ENCODE measurements around the gene ATE1. TPM values are rescaled to one million over a fixed set of nuclear protein-coding genes. Genes with fewer than 3 reads are reported as not detected.

The ATE1 gene
- total RNA-seq, 1 experiment from 2014 or later = 23.8 TPM

DNA sequence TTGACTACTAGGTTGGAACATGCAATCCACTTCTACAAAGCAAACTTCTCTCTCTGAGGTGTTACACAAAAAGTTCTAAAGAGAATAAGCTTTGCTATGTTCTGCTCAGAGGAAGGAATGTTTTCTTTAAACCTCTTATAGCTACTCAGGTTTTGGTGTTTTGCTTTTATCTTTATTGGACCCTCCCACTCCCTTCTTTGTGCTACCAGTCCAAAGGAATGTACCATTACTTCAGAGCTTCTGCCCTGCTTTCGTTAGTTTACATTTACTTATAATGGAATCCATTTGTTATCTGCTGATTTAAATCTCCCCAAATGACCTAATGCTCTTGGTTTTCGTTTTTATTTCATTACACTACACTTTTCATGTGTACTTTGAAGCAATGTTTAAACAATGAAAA, 154.9 kb downstream of the ATE1 start:
- peaks cover 15% of the 10 kb centered on the region for H3K9me3 Mint-ChIP-seq
- no peak for DNase-seq (ENCODE audit: low spot score)
- ATAC-seq = no peak
- peak overlapping the region; percentile 20; the same call in 1 of the 2 replicates for H3K27ac Mint-ChIP-seq
- ChIA-PET POLR2A (no interaction called here), CTCF (no interaction called here)
- H3K27me3 Mint-ChIP-seq (ENCODE audit: low read depth) = no peaks in the 10 kb centered on the region
- H3K4me1 Mint-ChIP-seq = peaks cover 24% of the 10 kb centered on the region
- peaks cover 15% of the 10 kb centered on the region for H3K36me3 Mint-ChIP-seq
- H3K4me3 Mint-ChIP-seq = no peak overlapping the region
- TF ChIP-seq ZNF416 (CRISPR knock-in tag; IDR thresholded peaks at IDR 0.05) = no peak
- no peak for TF ChIP-seq RORB (CRISPR knock-in tag; IDR thresholded peaks at IDR 0.05)
- TF ChIP-seq, protein P1, sequence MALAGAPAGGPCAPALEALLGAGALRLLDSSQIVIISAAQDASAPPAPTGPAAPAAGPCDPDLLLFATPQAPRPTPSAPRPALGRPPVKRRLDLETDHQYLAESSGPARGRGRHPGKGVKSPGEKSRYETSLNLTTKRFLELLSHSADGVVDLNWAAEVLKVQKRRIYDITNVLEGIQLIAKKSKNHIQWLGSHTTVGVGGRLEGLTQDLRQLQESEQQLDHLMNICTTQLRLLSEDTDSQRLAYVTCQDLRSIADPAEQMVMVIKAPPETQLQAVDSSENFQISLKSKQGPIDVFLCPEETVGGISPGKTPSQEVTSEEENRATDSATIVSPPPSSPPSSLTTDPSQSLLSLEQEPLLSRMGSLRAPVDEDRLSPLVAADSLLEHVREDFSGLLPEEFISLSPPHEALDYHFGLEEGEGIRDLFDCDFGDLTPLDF (CRISPR knock-in tag; IDR thresholded peaks at IDR 0.05) = no peak
- TF ChIP-seq JAZF1 (CRISPR knock-in tag; IDR thresholded peaks at IDR 0.05) = no peak
- TF ChIP-seq, protein P2, sequence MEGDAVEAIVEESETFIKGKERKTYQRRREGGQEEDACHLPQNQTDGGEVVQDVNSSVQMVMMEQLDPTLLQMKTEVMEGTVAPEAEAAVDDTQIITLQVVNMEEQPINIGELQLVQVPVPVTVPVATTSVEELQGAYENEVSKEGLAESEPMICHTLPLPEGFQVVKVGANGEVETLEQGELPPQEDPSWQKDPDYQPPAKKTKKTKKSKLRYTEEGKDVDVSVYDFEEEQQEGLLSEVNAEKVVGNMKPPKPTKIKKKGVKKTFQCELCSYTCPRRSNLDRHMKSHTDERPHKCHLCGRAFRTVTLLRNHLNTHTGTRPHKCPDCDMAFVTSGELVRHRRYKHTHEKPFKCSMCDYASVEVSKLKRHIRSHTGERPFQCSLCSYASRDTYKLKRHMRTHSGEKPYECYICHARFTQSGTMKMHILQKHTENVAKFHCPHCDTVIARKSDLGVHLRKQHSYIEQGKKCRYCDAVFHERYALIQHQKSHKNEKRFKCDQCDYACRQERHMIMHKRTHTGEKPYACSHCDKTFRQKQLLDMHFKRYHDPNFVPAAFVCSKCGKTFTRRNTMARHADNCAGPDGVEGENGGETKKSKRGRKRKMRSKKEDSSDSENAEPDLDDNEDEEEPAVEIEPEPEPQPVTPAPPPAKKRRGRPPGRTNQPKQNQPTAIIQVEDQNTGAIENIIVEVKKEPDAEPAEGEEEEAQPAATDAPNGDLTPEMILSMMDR (IDR thresholded peaks at IDR 0.05) = no peak

DNA sequence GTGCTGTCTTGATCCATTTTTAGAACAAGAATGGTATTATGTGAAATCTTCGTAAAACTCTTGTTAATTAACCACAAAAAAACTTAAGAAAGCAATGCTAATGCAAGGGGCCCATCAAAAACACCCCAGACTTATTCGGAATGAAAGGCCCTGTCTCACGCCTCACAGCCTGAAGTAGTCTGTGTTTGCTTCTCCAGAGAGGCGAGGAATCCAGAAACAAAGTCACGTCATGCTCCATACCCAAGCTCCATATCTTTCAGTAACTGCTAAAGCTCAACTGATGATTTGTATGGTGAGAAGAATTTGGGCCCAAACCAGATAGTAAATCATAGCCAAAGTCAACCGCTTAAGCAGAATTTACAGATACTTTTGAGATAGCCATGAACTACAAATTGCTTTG, 155.4 kb downstream of the ATE1 start:
- ChIA-PET POLR2A (no interaction called here), CTCF (no interaction called here)
- ATAC-seq (no peak), DNase-seq (ENCODE audit: low spot score) (no peak)
- H3K9me3 Mint-ChIP-seq = peaks cover 20% of the 10 kb centered on the region
- no peak for TF ChIP-seq SMAD3 (CRISPR knock-in tag; IDR thresholded peaks at IDR 0.05; ENCODE audit: borderline replicate concordance)
- TF ChIP-seq ZNF671 (CRISPR knock-in tag; IDR thresholded peaks at IDR 0.05) = no peak
- TF ChIP-seq, protein P3, sequence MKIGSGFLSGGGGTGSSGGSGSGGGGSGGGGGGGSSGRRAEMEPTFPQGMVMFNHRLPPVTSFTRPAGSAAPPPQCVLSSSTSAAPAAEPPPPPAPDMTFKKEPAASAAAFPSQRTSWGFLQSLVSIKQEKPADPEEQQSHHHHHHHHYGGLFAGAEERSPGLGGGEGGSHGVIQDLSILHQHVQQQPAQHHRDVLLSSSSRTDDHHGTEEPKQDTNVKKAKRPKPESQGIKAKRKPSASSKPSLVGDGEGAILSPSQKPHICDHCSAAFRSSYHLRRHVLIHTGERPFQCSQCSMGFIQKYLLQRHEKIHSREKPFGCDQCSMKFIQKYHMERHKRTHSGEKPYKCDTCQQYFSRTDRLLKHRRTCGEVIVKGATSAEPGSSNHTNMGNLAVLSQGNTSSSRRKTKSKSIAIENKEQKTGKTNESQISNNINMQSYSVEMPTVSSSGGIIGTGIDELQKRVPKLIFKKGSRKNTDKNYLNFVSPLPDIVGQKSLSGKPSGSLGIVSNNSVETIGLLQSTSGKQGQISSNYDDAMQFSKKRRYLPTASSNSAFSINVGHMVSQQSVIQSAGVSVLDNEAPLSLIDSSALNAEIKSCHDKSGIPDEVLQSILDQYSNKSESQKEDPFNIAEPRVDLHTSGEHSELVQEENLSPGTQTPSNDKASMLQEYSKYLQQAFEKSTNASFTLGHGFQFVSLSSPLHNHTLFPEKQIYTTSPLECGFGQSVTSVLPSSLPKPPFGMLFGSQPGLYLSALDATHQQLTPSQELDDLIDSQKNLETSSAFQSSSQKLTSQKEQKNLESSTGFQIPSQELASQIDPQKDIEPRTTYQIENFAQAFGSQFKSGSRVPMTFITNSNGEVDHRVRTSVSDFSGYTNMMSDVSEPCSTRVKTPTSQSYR (CRISPR knock-in tag; IDR thresholded peaks at IDR 0.05) = no peak
- TF ChIP-seq, protein P4, sequence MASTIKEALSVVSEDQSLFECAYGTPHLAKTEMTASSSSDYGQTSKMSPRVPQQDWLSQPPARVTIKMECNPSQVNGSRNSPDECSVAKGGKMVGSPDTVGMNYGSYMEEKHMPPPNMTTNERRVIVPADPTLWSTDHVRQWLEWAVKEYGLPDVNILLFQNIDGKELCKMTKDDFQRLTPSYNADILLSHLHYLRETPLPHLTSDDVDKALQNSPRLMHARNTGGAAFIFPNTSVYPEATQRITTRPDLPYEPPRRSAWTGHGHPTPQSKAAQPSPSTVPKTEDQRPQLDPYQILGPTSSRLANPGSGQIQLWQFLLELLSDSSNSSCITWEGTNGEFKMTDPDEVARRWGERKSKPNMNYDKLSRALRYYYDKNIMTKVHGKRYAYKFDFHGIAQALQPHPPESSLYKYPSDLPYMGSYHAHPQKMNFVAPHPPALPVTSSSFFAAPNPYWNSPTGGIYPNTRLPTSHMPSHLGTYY (CRISPR knock-in tag; IDR thresholded peaks at IDR 0.05) = no peak
- TF ChIP-seq, protein P5, sequence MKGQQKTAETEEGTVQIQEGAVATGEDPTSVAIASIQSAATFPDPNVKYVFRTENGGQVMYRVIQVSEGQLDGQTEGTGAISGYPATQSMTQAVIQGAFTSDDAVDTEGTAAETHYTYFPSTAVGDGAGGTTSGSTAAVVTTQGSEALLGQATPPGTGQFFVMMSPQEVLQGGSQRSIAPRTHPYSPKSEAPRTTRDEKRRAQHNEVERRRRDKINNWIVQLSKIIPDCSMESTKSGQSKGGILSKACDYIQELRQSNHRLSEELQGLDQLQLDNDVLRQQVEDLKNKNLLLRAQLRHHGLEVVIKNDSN (CRISPR knock-in tag; IDR thresholded peaks at IDR 0.05) = no peak
- no peak for TF ChIP-seq JAZF1 (CRISPR knock-in tag; IDR thresholded peaks at IDR 0.05)
- TF ChIP-seq NFE2L1 (CRISPR knock-in tag; IDR thresholded peaks at IDR 0.05) = no peak
- TF ChIP-seq CREB1 (CRISPR knock-in tag; IDR thresholded peaks at IDR 0.05) = no peak
- no peak for TF ChIP-seq HMGA2 (CRISPR knock-in tag; IDR thresholded peaks at IDR 0.05)
- TF ChIP-seq, protein P6, sequence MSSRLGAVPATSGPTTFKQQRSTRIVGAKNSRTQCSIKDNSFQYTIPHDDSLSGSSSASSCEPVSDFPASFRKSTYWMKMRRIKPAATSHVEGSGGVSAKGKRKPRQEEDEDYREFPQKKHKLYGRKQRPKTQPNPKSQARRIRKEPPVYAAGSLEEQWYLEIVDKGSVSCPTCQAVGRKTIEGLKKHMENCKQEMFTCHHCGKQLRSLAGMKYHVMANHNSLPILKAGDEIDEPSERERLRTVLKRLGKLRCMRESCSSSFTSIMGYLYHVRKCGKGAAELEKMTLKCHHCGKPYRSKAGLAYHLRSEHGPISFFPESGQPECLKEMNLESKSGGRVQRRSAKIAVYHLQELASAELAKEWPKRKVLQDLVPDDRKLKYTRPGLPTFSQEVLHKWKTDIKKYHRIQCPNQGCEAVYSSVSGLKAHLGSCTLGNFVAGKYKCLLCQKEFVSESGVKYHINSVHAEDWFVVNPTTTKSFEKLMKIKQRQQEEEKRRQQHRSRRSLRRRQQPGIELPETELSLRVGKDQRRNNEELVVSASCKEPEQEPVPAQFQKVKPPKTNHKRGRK (CRISPR knock-in tag; IDR thresholded peaks at IDR 0.05; ENCODE audit: borderline replicate concordance) = no peak
- TF ChIP-seq NFYB (CRISPR knock-in tag; conservative IDR thresholded peaks at IDR 0.05; ENCODE audit: low read depth) = no peak
- TF ChIP-seq, protein P7, sequence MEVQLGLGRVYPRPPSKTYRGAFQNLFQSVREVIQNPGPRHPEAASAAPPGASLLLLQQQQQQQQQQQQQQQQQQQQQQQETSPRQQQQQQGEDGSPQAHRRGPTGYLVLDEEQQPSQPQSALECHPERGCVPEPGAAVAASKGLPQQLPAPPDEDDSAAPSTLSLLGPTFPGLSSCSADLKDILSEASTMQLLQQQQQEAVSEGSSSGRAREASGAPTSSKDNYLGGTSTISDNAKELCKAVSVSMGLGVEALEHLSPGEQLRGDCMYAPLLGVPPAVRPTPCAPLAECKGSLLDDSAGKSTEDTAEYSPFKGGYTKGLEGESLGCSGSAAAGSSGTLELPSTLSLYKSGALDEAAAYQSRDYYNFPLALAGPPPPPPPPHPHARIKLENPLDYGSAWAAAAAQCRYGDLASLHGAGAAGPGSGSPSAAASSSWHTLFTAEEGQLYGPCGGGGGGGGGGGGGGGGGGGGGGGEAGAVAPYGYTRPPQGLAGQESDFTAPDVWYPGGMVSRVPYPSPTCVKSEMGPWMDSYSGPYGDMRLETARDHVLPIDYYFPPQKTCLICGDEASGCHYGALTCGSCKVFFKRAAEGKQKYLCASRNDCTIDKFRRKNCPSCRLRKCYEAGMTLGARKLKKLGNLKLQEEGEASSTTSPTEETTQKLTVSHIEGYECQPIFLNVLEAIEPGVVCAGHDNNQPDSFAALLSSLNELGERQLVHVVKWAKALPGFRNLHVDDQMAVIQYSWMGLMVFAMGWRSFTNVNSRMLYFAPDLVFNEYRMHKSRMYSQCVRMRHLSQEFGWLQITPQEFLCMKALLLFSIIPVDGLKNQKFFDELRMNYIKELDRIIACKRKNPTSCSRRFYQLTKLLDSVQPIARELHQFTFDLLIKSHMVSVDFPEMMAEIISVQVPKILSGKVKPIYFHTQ (CRISPR knock-in tag; IDR thresholded peaks at IDR 0.05) = no peak
- no peak for TF ChIP-seq TP53 (CRISPR knock-in tag; IDR thresholded peaks at IDR 0.05)
- TF ChIP-seq, protein P8, sequence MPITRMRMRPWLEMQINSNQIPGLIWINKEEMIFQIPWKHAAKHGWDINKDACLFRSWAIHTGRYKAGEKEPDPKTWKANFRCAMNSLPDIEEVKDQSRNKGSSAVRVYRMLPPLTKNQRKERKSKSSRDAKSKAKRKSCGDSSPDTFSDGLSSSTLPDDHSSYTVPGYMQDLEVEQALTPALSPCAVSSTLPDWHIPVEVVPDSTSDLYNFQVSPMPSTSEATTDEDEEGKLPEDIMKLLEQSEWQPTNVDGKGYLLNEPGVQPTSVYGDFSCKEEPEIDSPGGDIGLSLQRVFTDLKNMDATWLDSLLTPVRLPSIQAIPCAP (CRISPR knock-in tag; IDR thresholded peaks at IDR 0.05) = no peak
- H3K4me1 Mint-ChIP-seq = peaks cover 24% of the 10 kb centered on the region
- peak overlapping the region; percentile 43; the same call in 1 of the 2 replicates for H3K27ac Mint-ChIP-seq
- no peaks in the 10 kb centered on the region for H3K27me3 Mint-ChIP-seq (ENCODE audit: low read depth)
- peaks cover 19% of the 10 kb centered on the region for H3K36me3 Mint-ChIP-seq
- no peak overlapping the region for H3K4me3 Mint-ChIP-seq

Measured in WTC11 (cell line).